C4-2B (cell line): ENCODE measurements around the gene SNX13.

Experiments used
- ZFX ChIP-seq: fragments of 450-650 bp; IDR thresholded peaks from 2 replicates; pipeline ENCODE4 v1.6.1; 2017
- TF ChIP-seq, protein P1 (sequence below): fragments of 450-650 bp; conservative IDR thresholded peaks from 2 replicates; pipeline ENCODE4 v1.5.1; 2017; ENCODE audit warnings: mild to moderate bottlenecking

DNA sequence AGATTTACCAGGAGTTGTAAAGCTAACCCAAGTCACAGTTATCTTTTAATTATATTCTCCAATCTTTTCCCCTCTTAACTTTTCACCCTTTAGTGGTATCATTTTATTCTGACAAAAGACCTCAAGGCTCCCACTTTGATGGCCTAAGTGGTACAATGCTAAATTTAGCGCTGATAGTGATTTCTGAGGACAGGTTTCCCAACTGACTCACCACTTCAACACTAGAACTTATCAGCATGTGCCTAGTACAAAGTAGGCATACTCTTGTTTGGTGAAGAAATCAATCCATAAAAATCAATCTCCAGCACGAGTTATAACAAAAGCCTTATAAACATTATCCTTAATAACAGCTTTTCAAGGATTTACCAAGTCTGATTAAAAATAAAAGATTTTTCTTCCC is 7.5 kb downstream of the SNX13 start:
- TF ChIP-seq, protein P1, sequence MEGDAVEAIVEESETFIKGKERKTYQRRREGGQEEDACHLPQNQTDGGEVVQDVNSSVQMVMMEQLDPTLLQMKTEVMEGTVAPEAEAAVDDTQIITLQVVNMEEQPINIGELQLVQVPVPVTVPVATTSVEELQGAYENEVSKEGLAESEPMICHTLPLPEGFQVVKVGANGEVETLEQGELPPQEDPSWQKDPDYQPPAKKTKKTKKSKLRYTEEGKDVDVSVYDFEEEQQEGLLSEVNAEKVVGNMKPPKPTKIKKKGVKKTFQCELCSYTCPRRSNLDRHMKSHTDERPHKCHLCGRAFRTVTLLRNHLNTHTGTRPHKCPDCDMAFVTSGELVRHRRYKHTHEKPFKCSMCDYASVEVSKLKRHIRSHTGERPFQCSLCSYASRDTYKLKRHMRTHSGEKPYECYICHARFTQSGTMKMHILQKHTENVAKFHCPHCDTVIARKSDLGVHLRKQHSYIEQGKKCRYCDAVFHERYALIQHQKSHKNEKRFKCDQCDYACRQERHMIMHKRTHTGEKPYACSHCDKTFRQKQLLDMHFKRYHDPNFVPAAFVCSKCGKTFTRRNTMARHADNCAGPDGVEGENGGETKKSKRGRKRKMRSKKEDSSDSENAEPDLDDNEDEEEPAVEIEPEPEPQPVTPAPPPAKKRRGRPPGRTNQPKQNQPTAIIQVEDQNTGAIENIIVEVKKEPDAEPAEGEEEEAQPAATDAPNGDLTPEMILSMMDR, result no peak
- no peak for TF ChIP-seq ZFX
